RPMI7951 (cell line): ENCODE data around the gene REXO1. TPM values are rescaled to one million over a fixed set of nuclear protein-coding genes. Genes with fewer than 3 reads are reported as not detected.
"Not testable (repeated sequence)": the region's sequence is repeated elsewhere in the genome, so short reads cannot be mapped to it uniquely, and the experiment has no call there.

Source experiments
- DNase-seq: peaks from one replicate; pipeline ENCODE4 v3.0.0-alpha.2; 2012; ENCODE audit warnings: low read depth
- total RNA-seq: library from RNA; depleted of rRNA; stranded (reverse); fragments of >200 nt; shearing (Covaris generic); gene quantifications from 2 replicates; pipeline ENCODE4 v1.2.3, GENCODE V29; 2014

The REXO1 gene
- total RNA-seq, 1 experiment from 2014 or later = 3.5 TPM

DNA sequence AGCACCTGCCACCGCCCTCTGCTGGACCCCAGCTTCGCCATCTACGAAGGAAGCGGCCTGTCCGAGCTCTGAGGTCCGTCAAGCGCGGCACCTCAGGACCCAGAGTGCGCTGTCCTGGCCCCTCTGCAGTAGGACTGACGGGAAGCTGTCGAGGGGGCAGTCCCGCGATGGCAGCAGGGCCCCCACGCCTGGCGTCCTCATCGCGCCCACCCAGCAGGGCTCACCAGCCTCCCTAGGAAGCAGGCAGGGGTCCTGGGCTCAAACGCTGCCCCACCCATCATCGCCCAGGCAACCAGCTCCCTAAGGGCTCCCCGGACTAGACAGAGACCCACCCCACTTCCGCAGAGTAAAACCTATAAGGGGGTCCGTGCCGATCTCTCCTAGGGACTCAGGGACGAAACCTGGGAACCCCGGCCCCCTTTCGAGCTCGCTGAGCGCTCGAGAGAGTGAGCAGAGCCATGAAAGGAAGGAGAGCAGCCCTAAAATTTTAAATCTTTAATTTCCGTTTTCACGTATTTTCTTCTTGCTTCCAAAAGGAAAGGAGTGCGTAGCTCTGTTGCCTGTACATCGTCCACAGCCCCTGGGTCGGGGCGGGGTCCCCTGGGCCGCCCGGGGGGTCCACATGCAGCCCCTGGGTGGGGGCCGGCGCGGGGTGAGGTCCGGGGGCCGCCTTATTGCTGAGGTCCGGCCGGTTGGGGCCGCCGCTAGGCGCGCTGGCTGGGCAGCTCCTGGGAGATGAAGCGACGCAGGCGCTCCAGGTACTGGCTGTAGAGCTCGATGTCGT lies 28.4 kb upstream of the REXO1 start:
- not testable (repeated sequence) for DNase-seq

DNA sequence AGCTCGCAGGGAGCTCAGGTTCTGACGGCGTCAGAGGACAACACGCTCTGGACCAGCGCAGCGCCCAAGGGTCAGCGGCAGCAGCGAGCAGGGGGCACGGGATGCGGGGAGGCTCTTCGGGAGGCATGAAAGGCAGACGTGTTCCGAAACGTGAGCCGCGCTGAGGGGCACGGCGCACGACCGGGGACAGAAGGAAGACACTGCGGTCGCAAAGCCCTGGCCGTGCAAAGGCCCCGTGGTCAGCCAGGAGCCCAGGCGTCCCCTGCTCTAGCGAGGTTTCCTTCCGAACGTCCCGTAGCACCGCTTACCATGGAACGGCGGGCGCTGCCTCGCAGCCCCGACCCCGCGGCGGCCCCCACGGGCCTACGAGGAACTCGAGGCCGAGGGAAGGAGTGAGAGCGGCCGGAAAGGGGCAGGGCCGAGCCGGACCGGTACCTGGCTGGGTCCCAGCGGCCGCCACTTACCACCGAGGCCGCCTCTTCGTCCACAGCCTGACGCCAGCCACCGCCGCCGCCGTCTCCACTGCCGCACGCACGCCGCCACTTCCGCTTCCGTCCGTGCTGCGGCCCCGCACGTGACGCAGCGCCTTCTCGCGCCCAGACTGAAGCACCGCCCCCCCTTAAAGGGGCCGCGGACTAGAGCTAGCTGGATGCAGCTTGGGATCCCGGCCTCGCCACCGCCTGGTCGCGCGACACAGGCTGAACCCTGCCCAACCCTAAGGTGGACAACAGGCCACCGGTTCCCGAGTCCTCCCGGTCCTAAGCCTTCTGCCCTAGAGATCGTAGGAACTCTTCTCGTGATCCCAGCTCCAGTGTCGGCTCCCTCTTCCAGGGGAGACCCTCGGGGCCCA lies 27.6 kb upstream of the REXO1 start:
- DNase-seq = peak; percentile 89

DNA sequence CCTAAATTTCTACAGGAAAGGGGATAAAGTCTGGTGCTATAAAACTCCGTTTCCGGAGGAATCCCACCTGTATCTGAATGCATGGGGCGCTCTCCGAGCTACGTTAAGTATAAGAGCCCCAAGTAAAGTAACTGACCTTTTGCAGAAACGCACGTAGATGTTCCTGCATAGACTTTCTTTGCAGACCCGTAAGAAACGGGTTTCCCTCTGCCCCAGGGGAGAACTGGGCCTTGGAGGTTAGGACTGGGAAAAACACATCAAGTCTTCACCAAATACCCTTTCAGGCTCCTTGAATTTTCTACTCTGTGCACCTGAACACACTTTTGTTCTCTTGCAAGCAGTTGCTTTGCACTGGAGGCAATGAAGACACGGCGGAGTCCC lies 27.0 kb upstream of the REXO1 start:
- not testable (repeated sequence) for DNase-seq

DNA sequence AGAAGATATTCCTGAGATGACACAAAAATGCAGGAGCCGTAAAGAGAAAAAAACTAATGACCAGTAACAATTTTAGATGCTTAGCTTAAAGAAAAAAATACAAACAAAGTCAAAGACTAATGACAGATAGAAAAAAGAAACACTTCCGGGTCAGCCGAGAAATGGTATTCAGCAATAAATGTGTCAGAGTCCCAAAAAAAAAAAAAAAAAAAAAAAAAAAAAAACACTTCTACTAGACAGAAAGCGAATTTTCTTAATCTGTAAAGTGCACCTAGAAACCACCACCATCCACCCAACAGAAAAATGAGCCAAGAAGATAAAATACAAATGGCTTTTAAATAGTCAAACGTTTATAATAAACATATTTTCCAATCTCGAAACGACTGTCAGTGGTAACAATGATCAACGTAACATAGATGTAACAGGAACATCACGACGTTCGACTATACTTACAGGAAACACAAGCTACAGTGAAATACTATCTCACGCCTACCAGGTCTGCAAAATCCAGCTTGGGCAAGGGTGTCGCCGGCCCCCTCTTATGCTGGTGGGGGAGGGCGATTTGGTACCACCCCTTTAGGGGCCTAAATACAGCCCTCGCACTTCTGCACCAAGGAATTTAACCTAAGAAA lies 26.4 kb upstream of the REXO1 start:
- no peak for DNase-seq

DNA sequence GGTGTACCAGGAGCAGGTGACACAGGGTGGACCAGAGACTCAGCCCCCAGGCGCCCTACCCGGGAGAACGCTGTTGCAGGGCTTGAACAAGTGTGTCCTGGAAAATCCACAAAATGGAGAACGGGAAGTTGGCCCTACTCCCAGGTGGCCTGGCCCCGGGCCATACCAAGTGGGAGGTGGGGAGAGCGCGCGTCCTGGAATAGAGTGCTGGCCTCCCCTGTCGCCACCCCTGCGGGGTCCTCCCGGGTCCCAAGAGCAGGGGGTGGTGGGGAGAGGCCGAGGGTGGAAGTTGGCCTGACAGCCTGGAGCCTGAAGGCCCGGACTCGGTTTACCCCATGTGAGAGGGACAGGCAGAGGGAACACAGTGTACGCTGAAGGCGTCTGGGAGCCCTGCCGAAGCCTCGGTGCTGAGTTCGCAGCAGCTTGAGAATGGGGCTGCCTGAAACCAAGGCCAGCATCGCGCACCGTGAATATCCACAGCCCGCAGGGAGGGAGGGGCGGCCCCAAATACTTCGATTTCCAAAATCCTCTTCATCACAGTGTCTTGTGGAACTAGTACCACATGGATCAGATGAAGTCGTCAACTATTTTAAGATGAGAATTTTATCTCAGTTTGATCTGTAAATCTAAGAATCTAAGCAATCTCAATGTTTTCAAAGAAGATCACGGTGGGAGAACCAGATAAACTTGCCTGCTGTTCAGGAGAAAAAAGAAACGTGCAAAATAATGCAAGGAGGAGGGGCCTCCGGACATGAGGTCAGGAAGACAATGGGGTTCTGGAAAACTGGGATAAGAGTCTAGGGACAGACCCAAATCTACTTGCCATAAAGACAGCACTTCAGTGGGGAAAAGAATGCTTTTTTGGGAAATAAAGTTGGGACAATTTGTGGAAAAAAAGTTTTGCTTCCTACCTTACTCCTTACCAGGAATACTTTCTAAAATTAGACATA lies 25.5 kb upstream of the REXO1 start:
- no peak for DNase-seq

DNA sequence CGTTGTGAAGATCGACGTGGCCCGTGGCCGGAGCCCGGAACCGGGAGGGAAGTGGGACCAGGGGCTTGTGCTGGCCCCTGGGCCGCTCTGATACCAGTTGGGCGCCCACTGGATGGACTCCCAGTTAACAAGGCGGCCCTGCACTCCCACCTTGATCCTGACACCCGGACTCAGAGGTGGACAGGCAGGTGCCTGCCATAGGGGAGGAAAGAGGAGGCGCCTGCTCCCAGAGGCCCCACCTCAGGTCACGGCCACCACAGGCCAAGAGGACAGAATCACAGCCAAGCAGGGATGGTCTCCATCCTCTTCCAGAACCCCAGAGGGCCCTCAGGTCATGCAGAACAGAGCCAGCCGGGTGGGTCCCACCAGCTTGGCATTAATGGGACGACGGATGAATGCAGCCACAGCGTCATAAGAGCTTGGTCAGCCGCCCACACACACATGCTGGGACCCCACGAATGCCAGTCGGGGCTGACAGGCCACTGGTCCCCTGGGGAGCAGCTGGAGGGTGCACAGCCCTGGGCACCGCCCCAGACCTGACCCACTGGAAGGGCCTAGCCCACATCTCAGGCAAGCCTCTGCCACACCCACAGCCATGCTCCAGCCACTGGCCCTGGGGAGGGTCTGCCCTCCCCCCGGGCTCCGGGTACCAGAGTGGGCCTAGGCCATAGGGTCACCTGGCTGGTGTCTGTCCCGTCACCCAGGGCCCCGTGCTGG lies 24.7 kb upstream of the REXO1 start:
- no peak for DNase-seq

DNA sequence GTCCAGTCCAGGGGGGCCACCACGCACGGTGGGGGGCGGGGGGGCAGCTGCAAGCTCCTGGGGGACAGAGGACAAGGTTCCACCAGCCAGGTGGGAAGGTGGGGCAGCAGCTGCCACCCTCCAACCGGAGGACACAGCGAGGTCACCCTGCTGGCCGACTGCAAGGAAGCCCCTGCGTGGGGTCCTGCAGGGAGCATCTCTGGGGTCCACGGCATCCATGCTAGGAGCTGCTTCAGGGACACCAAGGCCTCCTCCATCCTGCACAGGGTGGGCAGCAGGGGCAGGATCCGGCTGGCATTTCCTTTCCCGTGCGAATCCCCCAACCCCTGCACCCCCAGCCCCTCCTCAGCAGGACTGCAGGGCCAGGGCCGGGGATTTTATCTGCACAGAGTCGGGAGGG lies 23.3 kb upstream of the REXO1 start:
- DNase-seq = no peak

DNA sequence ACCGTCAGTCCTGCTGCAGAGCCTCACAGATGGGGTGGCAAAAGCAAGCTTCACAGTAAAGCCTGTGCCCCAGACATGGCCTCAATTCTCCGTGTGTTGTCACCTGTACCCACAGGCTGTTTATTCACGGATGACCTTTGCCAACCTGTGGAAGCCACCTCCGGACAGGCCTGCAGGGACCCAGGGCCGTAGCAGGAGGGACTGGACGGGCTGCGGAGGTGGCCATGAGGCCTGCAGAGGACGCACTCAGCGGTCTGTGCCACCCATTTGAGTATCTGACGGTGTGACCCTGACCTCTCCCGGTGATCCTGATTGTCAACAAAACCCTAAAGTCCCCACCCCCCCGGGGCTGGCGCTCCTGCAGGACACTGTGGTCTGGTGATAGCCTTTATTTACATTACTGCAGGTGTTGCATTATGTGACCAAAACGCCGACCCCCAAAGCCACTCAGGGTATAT lies 22.9 kb upstream of the REXO1 start:
- no peak for DNase-seq

DNA sequence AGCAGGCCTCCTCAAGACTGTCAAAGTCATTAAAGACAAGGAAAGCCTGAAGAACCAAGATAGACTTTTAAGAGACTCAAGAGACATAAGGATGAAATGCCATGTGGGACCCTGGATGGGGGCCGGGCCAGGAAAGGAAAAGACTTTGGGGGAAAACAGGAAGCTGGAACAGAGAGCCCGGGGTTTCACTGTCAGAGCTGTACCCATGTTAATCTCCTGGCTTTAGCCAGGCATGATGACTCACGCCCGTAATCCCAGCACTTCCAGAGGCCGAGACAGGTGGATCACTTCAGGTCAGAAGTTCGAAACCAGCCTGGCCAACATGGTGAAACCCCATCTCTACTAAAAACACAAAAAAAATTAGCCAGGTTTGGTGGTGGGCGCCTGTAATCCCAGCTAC lies 20.7 kb upstream of the REXO1 start:
- no peak for DNase-seq

DNA sequence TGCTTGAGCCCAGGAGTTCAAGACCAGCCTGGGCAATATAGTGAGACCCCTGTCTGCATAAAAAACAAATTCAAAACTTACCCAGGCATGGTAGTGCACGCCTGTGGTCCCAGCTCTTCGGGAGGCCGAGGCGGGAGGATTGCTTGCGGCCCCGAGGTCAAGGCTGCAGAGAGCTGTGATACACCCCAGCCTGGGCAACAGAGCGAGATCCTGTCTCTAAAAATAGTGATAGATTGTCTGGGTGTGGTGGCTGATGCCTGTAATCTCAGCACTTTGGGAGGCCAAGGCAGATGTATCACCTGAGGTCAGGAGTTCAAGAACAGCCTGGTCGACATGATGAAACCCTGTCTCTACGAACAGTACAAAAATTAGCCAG lies 19.1 kb upstream of the REXO1 start:
- no peak for DNase-seq

DNA sequence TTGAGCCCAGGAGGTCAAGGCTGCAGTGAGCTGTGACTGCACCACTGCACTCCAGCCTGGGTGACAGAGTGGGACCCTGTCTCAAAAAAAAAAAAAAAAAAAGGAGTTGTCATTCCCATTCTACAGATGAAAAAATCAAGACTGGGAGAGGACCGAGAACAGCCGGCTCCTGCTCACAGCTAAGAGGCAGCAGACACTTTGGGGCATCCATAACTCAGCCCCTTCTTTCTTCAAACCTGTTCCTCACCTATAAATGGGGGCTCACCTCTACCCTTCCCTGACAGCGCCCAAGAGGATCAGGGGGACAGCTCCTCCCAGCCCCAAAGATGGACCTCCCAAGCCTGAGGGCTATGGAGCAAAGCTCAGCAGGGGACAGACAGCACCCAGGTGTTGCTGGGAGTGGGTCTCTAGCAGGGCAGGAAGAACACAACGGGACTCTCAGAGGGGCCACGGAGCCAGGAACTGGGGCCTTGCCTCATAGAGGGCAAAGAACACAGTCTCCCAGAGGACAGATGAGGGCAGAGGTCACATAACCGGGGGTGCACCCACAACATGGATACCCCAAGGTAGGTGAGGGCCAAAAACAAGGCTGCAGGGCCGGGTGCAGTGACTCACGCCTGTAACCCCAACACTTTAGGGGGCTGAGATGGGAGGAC lies 18.5 kb upstream of the REXO1 start:
- DNase-seq = no peak

DNA sequence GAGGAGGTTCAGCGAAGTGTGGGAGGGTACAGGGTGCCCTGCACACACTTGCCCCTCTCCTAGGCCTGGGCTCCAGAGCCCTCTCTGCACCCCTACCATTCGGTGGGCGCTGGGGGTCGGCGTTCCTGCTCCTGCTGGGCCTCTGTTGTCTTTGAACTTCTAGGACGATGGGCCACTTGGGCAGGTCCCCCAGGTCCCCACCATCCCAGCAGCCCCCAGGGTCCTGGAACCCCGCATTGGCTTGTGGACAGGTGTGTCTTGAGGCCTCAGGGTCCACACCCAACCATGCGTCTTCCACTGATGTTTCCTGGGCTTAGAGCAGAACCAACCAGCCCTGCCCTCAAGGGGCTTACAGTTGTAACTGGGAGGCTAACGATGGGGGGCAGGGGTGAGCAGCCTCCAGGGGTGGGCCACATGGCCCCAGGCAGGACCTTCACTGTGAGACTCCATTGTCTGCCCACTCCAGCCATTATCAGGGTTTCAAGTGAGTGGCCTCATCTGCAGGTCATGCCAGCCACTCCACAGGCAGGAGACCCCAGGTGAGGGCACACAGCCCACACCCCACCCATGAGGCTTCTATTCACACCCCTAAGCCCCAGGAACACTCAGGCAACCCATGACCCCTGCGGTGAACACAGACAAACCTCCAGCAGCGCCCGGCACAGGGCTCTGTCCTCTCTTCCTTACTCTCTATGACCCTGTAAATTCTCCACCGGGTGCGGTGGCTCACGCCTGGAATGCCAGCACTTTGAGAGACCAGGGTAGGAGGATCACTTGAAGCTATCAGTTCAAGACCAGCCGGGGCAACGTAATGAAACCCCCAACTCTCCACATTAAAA lies 17.1 kb upstream of the REXO1 start:
- no peak for DNase-seq

DNA sequence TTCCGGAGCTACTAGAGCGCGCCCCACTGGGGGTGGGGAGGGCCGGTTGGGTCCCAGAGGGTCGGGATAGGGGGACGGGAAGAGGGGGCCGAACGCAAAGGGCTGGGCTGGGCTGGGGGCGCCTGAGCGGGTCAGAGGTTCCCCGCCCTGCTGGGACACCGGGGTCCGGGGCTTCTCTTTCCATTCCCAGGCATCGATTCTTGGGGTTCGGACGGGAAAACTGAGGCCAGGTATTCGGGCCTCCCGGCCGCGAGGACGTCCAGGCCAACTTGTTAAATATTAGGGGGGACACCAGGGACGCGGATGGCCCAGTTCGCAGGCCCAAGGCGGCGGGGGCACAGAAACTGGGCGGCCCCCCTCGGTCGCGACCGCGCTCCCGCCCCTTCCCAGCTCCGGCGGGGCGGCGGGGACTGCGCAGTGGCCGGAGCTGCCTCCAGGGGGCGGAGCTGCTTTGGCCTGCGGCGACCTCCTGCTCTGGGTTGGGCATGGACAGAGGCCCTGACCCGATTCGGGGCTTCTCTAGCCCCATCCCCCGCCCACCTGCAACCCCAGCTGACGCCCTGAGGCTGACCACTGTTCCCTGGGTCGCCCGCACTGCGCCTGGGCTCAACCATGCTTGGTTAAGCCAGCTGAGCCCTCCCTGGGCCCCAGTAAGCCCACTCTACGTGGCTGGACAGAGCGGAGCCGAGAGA lies 16.3 kb upstream of the REXO1 start:
- DNase-seq = peak; percentile 74

DNA sequence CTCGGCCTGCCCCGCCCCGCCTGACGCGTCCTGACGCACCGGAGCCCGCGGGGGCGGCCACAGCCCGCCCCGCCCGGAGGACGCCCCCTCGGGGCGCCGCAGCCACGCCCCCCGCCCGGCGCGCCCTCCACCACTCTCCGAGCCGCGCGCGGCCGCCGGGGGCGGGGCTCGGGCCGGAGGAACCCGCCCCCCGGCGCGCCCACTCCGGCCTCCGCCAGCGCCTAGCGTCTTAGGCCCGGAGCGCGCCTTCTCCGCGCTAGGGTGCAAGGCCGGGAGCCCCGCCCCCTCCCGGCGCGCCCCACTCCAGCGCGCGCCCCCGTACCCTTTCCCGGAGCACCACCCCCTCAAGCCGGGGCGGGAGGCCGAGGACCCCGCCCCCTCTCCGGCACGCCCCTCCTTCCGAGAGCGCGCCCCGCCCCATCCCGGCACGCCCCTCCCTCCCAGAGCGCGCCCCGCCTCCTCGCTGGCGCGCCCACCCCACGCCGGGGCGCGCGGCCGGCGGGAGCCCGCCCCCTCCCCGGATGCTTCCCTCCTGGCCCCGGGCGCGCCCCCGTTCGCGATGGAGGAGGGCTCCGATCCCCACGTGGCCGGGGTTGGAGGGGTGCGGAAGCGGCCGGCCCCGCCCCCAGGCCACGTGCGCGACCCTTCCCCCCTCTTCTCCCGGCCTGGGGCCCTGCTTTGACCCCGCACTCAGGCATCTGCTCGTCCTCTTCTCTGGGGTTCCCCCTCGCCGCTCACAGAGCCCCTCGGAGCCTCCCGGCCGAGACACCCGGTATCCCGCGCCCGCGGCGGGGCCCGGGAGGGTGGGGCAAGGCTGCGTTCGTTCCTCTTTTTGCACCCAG lies 15.6 kb upstream of the REXO1 start:
- peak; percentile 90 for DNase-seq

DNA sequence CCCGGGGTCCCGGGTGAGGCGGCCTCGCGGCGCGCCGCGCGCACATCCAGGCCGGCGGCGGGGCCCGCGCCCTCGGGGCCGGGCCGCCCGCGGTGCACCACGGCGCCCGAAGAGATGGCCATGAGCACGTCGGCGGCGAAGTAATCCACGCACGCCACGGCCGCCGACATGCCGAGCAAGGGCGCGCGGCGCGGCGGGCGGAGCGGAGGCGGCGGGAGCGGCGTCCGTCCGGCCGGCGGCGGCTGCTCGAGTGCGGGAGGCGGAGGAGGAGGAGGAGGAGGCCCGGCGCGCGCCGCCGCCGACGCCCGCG lies 15.0 kb upstream of the REXO1 start, which contains the start of gene KLF16:
KLF16 (minus strand) TSS at position 252 of the 310 bp plus-strand sequence; CDS start at position 170, 82 bp downstream.
- no peak for DNase-seq

DNA sequence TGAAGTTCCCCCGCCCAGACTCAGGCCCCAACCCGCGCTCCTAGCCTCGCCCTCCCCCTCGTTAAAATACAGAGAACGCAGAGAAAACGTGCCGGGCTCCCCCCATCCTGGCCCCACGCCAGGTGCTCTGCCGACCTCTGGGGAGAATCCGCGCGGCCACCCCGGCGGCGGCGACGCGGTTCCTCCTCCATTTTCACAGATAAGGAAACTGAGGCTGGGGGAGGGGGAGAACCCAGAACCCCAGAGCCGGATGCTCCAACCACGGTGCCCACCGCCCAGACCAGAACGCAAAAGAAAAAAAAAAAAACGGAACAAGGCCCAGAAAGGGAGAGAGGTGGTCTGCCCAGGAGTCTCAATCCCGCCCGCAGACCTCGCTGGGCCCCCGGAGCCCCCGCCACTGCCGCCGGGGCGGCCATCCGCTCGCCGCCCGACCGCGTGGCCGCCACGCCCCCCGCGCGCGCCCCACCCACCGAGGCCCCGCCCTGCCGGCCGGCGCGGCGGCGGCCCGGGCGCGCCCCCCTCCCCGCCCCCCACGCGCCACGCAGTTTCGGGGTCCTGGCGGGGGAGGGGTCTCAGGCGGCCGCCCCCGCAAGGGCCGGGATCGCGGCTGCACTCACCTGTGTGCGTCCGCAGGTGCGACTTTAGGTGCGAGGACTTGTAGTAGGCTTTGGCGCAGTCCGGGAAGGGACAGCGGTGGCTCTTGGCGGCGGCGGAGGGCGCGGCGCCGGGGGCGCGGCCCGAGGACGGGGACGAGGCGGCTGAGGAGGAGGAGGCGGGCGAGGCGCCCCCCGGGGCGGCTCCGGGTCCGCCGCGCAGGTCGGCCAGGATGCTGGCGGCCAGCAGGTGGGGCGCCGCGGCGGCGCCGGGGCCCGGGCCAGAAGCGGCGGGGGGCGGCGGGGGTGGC lies 14.4 kb upstream of the REXO1 start:
- no peak for DNase-seq

DNA sequence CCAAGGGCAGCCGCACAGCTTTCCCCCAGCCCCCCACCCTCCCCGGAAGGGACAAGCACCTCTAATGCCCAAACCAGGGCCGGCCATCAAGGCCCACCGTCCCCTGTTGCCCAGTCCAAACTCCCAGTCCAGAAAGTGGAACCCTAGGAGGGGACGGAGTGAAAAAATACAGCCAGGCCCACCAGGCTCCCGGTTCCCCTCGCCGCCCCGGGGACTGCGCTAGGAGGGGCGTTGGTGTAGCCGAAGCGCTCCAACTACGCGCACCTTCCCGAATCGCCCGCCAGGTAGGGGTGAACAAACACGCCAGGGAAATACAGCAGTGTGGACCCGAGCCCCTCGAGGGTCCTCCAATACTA lies 13.8 kb upstream of the REXO1 start:
- no peak for DNase-seq
